Testis (tissue), 3 donors: ENCODE results near the gene BCL2A1. TPM values are rescaled to one million over a fixed set of nuclear protein-coding genes. Genes with fewer than 3 reads are reported as not detected.
"Not testable (repeated sequence)": the region's sequence is repeated elsewhere in the genome, so short reads cannot be mapped to it uniquely, and the experiment has no call there.

Source experiments
- DNase-seq: peaks from one replicate; pipeline ENCODE4 v3.0.0-alpha.2; 2019
- H3K27ac ChIP-seq, 2 donors: fragments of 200-600 bp; sonication (generic); one replicate each; pipeline ENCODE4 v1.5.1; 2019
- H3K27me3 ChIP-seq: fragments of 200-600 bp; sonication (generic); one replicate; pipeline ENCODE4 v1.5.1; 2019
- H3K36me3 ChIP-seq: fragments of 200-600 bp; sonication (generic); one replicate; pipeline ENCODE4 v1.5.1; 2017; ENCODE audit warnings: low read depth; ENCODE audit errors: missing control alignments
- H3K4me1 ChIP-seq: fragments of 200-600 bp; sonication (generic); one replicate; pipeline ENCODE4 v1.5.1; 2019
- H3K4me3 ChIP-seq, 2 donors: fragments of 200-600 bp; sonication (generic); one replicate each; pipeline ENCODE4 v1.5.1; 2017 to 2019
- H3K9me3 ChIP-seq: fragments of 200-600 bp; sonication (generic); one replicate; pipeline ENCODE4 v1.5.1; 2017
- CTCF ChIP-seq, 3 experiments: fragments of 450-650 bp in 2 of 3; fragments of 200-600 bp in 1 of 3; sonication (generic) in 1 of 3; IDR thresholded peaks; one replicate each; pipeline ENCODE4 v1.5.1; 2016 to 2019; ENCODE audit warnings: antibody characterized with exemption in 3 of 3, mild to moderate bottlenecking in 2 of 3, moderate library complexity in 1 of 3
- POLR2A ChIP-seq: fragments of 450-650 bp; IDR thresholded peaks from one replicate; pipeline ENCODE4 v1.6.1; 2017; ENCODE audit warnings: antibody characterized with exemption, mild to moderate bottlenecking, moderate library complexity
- WGBS, 2 donors: methylation state at CpG; one replicate each; pipeline ENCODE4 v1.1.5; 2018; 5-methylcytosine and 5-hydroxymethylcytosine counted together
- intact Hi-C: fragments of 100-400 bp; cut with DNase I; formaldehyde crosslinking; loops from one replicate; pipeline ENCODE4 v1.15.1; 2023; ENCODE audit warnings: low total_unique reads
- polyA plus RNA-seq: library from polyadenylated mRNA; stranded (reverse); fragments of 350-450 nt; fragmentation: Illumina TruSeq; extraction: RNeasy Lipid Tissue Mini Kit (QIAGEN cat#74804); gene quantifications from one replicate; pipeline ENCODE4 v1.2.3, GENCODE V29; 2014; ENCODE audit warnings: low read depth, low replicate concordance; ENCODE audit not compliant: insufficient read depth
- total RNA-seq, 2 donors: library from RNA; depleted of rRNA; stranded (reverse); fragments of >200 nt; gene quantifications; one replicate each; pipeline ENCODE4 v1.2.3, GENCODE V29; 2016

The BCL2A1 gene
- total and polyA plus RNA-seq, 3 donors from 2014 or later, result 2.3 TPM; not detected in 2

GRCh38 chr15:79919749-79920511 lies 51.1 kb downstream of the BCL2A1 start:
- WGBS, 2 donors, result 90 to 92% methylated on average over 12 of the region's 12 CpGs
- H3K27ac ChIP-seq, result no peak overlapping the region
- intact Hi-C loops, result no loop called here
- H3K36me3 ChIP-seq, result no peaks in the 10 kb centered on the region
- H3K27me3 ChIP-seq, result no peaks in the 10 kb centered on the region
- H3K4me3 ChIP-seq, result no peak overlapping the region
- H3K4me1 ChIP-seq, result peaks cover 10% of the 10 kb centered on the region
- DNase-seq, result no peak
- no peaks in the 10 kb centered on the region for H3K9me3 ChIP-seq
- no peak for TF ChIP-seq CTCF (IDR thresholded peaks at IDR 0.05)
- no peak for TF ChIP-seq POLR2A

- peaks cover 6% of the 10 kb centered on the region for H3K4me1 ChIP-seq
- TF ChIP-seq CTCF (IDR thresholded peaks at IDR 0.05) (no peak), POLR2A (no peak)
- no peaks in the 10 kb centered on the region for H3K9me3 ChIP-seq
- no peak overlapping the region for H3K4me3 ChIP-seq
- no peak for DNase-seq
- no peak overlapping the region for H3K27ac ChIP-seq
- WGBS, 2 donors, result 90 to 95% methylated on average over 12 to 26 of the region's 27 CpGs
- no peaks in the 10 kb centered on the region for H3K27me3 ChIP-seq
- H3K36me3 ChIP-seq, result no peaks in the 10 kb centered on the region
- intact Hi-C loops, result no loop called here
Observed at GRCh38 chr15:79919090-79919748, 51.8 kb downstream of the BCL2A1 start.

GRCh38 chr15:79918278-79918677 lies 52.7 kb downstream of the BCL2A1 start:
- Histone ChIP-seq H3K4me1 (peaks cover 4% of the 10 kb centered on the region), H3K27ac (no peak overlapping the region), H3K36me3 (no peaks in the 10 kb centered on the region), H3K27me3 (no peaks in the 10 kb centered on the region), H3K4me3 (no peak overlapping the region), H3K9me3 (no peaks in the 10 kb centered on the region)
- no peak for DNase-seq
- TF ChIP-seq POLR2A (no peak), CTCF (IDR thresholded peaks at IDR 0.05) (no peak)
- WGBS, 2 donors, result 82 to 87% methylated on average over 11 of the region's 11 CpGs
- intact Hi-C loops, result no loop called here

GRCh38 chr15:79916502-79917132 lies 54.4 kb downstream of the BCL2A1 start:
- DNase-seq, result no peak
- intact Hi-C loops, result no loop called here
- Histone ChIP-seq H3K4me1 (peaks cover 1% of the 10 kb centered on the region), H3K36me3 (no peaks in the 10 kb centered on the region), H3K27ac (no peak overlapping the region), H3K27me3 (no peaks in the 10 kb centered on the region), H3K9me3 (no peaks in the 10 kb centered on the region), H3K4me3 (no peak overlapping the region)
- TF ChIP-seq POLR2A, result no peak
- WGBS, 2 donors, result 43 to 45% methylated on average over 3 of the region's 3 CpGs

- H3K27ac ChIP-seq, H3K4me3 ChIP-seq, H3K4me1 ChIP-seq, H3K36me3 ChIP-seq, DNase-seq, H3K27me3 ChIP-seq, H3K9me3 ChIP-seq, intact Hi-C loops: not testable (repeated sequence)
- WGBS, 2 donors, result 86 to 91% methylated on average over 3 of the region's 3 CpGs
Observed at GRCh38 chr15:79915776-79916501, 55.1 kb downstream of the BCL2A1 start.
